ENCODE measurements around the gene ANAPC10.
"Not testable (repeated sequence)": the region's sequence is repeated elsewhere in the genome, so short reads cannot be mapped to it uniquely, and the experiment has no call there.

ANAPC10 gene

GRCh38 chr4:145003675-145004074, 94.3 kb downstream of the ANAPC10 start:
- no peak for DNase-seq (ENCODE audit: low read depth)

- DNase-seq (ENCODE audit: low read depth) = no peak
Observed at GRCh38 chr4:145001635-145002034, 96.4 kb downstream of the ANAPC10 start.

- DNase-seq (ENCODE audit: low read depth) = not testable (repeated sequence)
Observed at GRCh38 chr4:145000656-145001055, 97.3 kb downstream of the ANAPC10 start.

- no peak for DNase-seq (ENCODE audit: low read depth)
Observed at GRCh38 chr4:144989306-144989705, 108.7 kb downstream of the ANAPC10 start.

GRCh38 chr4:144985531-144985930, 112.5 kb downstream of the ANAPC10 start:
- DNase-seq (ENCODE audit: low read depth) = no peak

- no peak for DNase-seq (ENCODE audit: low read depth)
Observed at GRCh38 chr4:144985014-144985413, 113.0 kb downstream of the ANAPC10 start.

DNA sequence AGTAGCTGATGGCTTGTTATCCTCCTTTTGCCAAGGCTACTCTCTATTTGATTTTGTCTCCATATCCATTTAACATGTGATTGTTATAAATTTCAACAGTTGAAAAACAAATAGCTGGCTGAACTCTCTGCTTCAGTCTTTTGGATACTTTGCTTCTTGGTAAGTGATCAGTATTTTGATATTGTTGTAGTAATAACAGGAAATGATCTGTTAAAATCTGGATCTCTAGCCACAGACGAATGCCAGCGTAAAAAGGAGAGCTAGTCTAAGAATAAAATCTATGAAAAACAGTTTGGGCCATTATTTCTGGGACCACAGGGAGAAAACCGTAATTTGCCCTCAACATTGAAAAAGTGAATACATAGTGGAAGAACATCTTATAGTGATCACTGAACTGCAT, 113.8 kb downstream of the ANAPC10 start:
- DNase-seq (ENCODE audit: low read depth) = no peak

GRCh38 chr4:144975718-144976117, 122.3 kb downstream of the ANAPC10 start:
- DNase-seq (ENCODE audit: low read depth) = no peak

- no peak for DNase-seq (ENCODE audit: low read depth)
Observed at GRCh38 chr4:144970597-144970996, 127.4 kb downstream of the ANAPC10 start.

DNA sequence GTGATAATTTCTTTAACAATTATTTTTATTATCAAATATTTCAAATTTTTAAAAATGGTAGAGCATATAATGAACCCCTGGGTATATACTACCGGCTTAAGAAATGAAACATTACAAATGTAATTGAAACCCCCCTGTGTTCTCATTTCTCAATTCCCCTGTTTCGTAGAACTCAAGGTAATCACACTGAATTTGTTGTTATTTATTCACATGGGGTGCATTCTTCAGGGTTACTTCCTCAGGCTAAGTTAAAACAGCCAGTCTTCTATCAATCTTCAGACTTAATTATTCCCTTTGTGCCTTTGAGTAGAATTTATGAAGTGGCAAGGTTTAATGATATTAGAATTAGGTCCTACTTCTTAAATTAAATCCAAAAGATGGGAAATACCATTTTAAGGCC, 128.2 kb downstream of the ANAPC10 start:
- no peak for DNase-seq (ENCODE audit: low read depth)

- DNase-seq (ENCODE audit: low read depth) = no peak
Observed at GRCh38 chr4:144968606-144969005, 129.4 kb downstream of the ANAPC10 start.

DNA sequence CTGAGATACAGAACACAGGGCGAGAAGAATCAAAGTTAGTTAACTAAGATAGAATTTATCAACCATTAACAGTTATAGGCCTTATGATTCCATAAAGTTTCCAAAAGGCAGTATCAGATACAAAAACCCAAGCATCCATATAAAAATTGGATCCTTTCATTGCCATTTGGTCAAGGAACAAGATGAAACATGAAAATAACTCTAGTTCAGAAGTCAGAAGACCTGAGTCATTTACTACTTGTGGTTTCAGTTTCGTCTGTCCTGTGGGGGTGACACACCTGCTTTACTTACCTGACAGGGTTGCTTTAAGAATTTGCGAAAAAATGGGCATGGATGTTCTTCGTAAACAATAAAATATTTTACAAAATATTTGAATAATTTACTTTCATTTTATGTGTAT, 130.8 kb downstream of the ANAPC10 start:
- DNase-seq (ENCODE audit: low read depth) = no peak

GRCh38 chr4:144962300-144962699, 135.7 kb downstream of the ANAPC10 start:
- no peak for DNase-seq (ENCODE audit: low read depth)

DNA sequence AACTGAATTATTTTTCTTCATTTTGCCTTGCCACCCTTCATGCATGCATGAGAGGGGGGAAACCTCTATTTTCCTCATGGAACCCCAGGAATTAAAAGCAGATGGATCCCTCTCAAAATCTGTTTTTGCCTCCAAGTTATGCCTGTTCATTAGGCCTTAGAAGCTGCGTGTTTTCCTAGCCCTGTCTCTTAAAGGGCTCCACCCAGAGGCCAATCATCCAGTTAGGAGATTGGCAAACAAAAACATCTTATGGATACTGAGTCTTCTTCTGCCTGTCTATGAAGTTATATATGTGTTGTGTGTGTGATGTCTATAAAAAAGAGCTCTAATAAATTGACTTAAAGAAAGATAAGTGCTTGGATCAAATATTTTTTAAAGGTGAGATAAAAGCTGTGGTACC, 142.9 kb downstream of the ANAPC10 start:
- no peak for DNase-seq (ENCODE audit: low read depth)

GRCh38 chr4:144954230-144954629, 143.8 kb downstream of the ANAPC10 start:
- no peak for DNase-seq (ENCODE audit: low read depth)

DNA sequence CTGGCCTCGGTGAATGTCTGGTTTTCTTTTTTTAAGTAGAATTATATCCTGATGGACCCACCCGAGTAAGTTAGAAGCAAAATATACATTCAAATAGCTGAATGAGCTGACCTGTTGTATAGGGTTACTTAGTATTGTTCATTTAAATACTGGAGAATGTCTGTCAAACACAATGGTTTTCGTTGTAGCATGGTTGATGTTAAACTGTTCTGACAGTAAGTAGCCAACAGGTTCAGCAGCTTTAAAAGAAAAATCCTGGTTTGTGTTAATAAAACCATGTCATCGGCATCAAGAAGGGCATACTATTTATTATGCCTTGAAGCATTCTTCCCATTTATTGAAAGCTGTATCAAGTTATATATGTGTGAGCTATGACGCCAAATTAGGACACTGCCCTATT, 149.6 kb downstream of the ANAPC10 start:
- DNase-seq (ENCODE audit: low read depth) = no peak

- DNase-seq (ENCODE audit: low read depth) = no peak
Observed at GRCh38 chr4:144948009-144948408, 150.0 kb downstream of the ANAPC10 start.

Data from stimulated activated CD8-positive, alpha-beta memory T cell treated with anti-CD3 and anti-CD28 coated beads, Interleukin-4, amount 100 ng/mL, for 24 hours (primary cell).